ENCODE measurements around the gene PIGQ. TPM values are rescaled to one million over a fixed set of nuclear protein-coding genes. Genes with fewer than 3 reads are reported as not detected.

Gene PIGQ
- total and polyA plus RNA-seq, 8 donors: 14.3 to 217 (median 48.2) TPM

- DNase-seq: no peak
- TF ChIP-seq POLR2AphosphoS5 (IDR thresholded peaks at IDR 0.05): no peak
- TF ChIP-seq CTCF (IDR thresholded peaks at IDR 0.05): no peak
- no peak for TF ChIP-seq EP300 (IDR thresholded peaks at IDR 0.05)
- TF ChIP-seq POLR2A (IDR thresholded peaks at IDR 0.05): no peak
- intact Hi-C loops (cut with DNase I; ENCODE audit: low total_unique reads): no loop called here
- 83 to 87% (median 84%) methylated on average over 21 to 32 of the region's 32 CpGs for WGBS, 5 donors
- Histone ChIP-seq H3K27ac (no peak overlapping the region), H3K4me3 (no peak overlapping the region), H3K27me3 (peaks cover 19 to 47% (median 33%) of the 10 kb centered on the region in 3 donors), H3K4me1 (peaks cover 11 to 18% (median 16%) of the 10 kb centered on the region in 4 donors), H3K9me3 (no peaks in the 10 kb centered on the region), H3K36me3 (peaks cover 22 to 31% (median 28%) of the 10 kb centered on the region in 4 donors)
Measured at GRCh38 chr16:556474-557173, 13.1 kb upstream of the PIGQ start.

GRCh38 chr16:557463-558297 is 12.1 kb upstream of the PIGQ start:
- H3K9me3 ChIP-seq: no peaks in the 10 kb centered on the region
- no peak for TF ChIP-seq POLR2AphosphoS5 (IDR thresholded peaks at IDR 0.05)
- no peak for TF ChIP-seq POLR2A (IDR thresholded peaks at IDR 0.05)
- TF ChIP-seq CTCF (IDR thresholded peaks at IDR 0.05): no peak
- no peak for TF ChIP-seq EP300 (IDR thresholded peaks at IDR 0.05)
- peaks cover 11 to 20% (median 17%) of the 10 kb centered on the region in 4 donors for H3K36me3 ChIP-seq
- H3K4me3 ChIP-seq: no peak overlapping the region
- intact Hi-C loops (cut with DNase I; ENCODE audit: low total_unique reads): no loop called here
- peaks cover 19 to 57% (median 39%) of the 10 kb centered on the region in 3 donors for H3K27me3 ChIP-seq
- H3K4me1 ChIP-seq: peaks cover 11 to 18% (median 16%) of the 10 kb centered on the region in 4 donors
- WGBS, 5 donors: 59 to 80% (median 78%) methylated on average over 7 to 23 of the region's 23 CpGs
- no peak overlapping the region for H3K27ac ChIP-seq
- no peak for DNase-seq

- no peak for DNase-seq
- peaks cover 5 to 13% (median 10%) of the 10 kb centered on the region in 4 donors for H3K36me3 ChIP-seq
- H3K27ac ChIP-seq: no peak overlapping the region
- H3K4me3 ChIP-seq: no peak overlapping the region
- TF ChIP-seq POLR2A (IDR thresholded peaks at IDR 0.05) (no peak), POLR2AphosphoS5 (IDR thresholded peaks at IDR 0.05) (no peak), EP300 (IDR thresholded peaks at IDR 0.05) (no peak), CTCF (IDR thresholded peaks at IDR 0.05) (no peak)
- H3K9me3 ChIP-seq: no peaks in the 10 kb centered on the region
- WGBS, 5 donors: 32 to 51% (median 47%) methylated on average over 13 to 22 of the region's 22 CpGs
- peaks cover 19 to 64% (median 39%) of the 10 kb centered on the region in 3 donors for H3K27me3 ChIP-seq
- H3K4me1 ChIP-seq: peaks cover 11 to 18% (median 16%) of the 10 kb centered on the region in 4 donors
- intact Hi-C loops (cut with DNase I; ENCODE audit: low total_unique reads): no loop called here
Measured at GRCh38 chr16:558298-559020, 11.3 kb upstream of the PIGQ start.

- Histone ChIP-seq H3K27me3 (peaks cover 19 to 70% (median 39%) of the 10 kb centered on the region in 3 donors), H3K4me1 (peaks cover 11 to 18% (median 16%) of the 10 kb centered on the region in 4 donors), H3K36me3 (peaks cover 0 to 7% (median 4%) of the 10 kb centered on the region in 4 donors), H3K4me3 (no peak overlapping the region), H3K9me3 (no peaks in the 10 kb centered on the region), H3K27ac (no peak overlapping the region)
- intact Hi-C loops (cut with DNase I; ENCODE audit: low total_unique reads): no loop called here
- WGBS, 5 donors: 58 to 71% (median 68%) methylated on average over 12 to 15 of the region's 15 CpGs; no CpG with 5 or more reads in 1 of the 5 donors
- no peak for TF ChIP-seq CTCF (IDR thresholded peaks at IDR 0.05)
- TF ChIP-seq POLR2AphosphoS5 (IDR thresholded peaks at IDR 0.05): no peak
- no peak for TF ChIP-seq POLR2A (IDR thresholded peaks at IDR 0.05)
- TF ChIP-seq EP300 (IDR thresholded peaks at IDR 0.05): no peak
- DNase-seq: no peak
Measured at GRCh38 chr16:559021-559380, 10.8 kb upstream of the PIGQ start.
